Upper lobe of left lung (tissue), 4 donors: ENCODE data around the gene TAS1R1.

Source experiments
- POLR2A ChIP-seq, 4 donors: fragments of 450-650 bp; IDR thresholded peaks; one replicate each; pipeline ENCODE4 v1.5.1; 2016 to 2017; ENCODE audit warnings: antibody characterized with exemption in 4 of 4, mild to moderate bottlenecking in 2 of 4
- TF ChIP-seq, protein P1 (sequence below), 6 experiments: fragments of 450-650 bp in 4 of 6; fragments of 200-600 bp in 2 of 6; sonication (generic) in 2 of 6; IDR thresholded peaks; one replicate each; pipeline ENCODE4 v1.5.1; 2016 to 2019; ENCODE audit warnings: antibody characterized with exemption in 6 of 6

DNA sequence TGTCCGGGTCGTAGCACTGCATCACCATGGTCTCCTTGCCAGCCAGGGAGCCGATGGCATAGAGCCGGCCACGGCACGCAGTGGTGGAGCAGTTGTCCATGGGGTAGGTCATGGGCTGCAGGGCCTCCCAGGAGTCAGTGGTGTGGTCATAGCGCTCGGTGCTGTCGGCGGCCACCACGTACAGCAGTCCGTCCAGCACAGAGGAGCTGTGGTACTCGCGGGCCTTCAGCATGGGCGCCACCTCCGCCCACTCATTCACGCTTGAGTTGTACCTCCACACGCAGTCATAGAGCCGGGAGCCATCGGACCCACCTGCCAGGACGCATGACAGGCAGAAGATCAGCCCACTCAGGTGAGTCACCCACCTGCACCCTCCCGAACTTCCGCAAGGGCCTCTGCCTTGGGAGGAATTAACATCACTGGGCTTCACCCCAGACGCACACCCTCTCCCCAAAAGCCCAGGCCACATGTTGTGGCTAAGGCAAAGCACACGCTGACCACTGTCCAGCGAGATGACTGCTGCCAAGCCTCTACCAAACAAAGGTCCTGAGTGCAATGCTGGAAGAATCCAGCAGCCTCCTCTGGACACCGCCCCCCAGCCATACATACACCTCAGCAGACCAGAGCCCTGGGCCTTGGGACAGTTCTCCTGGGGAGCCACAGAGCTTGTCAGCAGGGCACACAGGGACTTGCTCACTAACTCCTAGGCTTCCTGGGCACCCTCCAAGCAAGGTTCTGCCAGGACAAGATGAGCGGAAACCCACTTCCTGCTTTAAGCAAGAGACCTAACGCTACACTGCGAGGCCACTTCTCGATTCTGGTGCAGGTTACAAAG is 44.3 kb downstream of the TAS1R1 start:
- TF ChIP-seq POLR2A (IDR thresholded peaks at IDR 0.05) = no peak
- TF ChIP-seq, protein P1, sequence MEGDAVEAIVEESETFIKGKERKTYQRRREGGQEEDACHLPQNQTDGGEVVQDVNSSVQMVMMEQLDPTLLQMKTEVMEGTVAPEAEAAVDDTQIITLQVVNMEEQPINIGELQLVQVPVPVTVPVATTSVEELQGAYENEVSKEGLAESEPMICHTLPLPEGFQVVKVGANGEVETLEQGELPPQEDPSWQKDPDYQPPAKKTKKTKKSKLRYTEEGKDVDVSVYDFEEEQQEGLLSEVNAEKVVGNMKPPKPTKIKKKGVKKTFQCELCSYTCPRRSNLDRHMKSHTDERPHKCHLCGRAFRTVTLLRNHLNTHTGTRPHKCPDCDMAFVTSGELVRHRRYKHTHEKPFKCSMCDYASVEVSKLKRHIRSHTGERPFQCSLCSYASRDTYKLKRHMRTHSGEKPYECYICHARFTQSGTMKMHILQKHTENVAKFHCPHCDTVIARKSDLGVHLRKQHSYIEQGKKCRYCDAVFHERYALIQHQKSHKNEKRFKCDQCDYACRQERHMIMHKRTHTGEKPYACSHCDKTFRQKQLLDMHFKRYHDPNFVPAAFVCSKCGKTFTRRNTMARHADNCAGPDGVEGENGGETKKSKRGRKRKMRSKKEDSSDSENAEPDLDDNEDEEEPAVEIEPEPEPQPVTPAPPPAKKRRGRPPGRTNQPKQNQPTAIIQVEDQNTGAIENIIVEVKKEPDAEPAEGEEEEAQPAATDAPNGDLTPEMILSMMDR (IDR thresholded peaks at IDR 0.05) = no peak
